ENCODE data around the gene USP8.

USP8 gene

GRCh38 chr15:50549326-50549725 lies 125.1 kb downstream of the USP8 start:
- Histone ChIP-seq H3K27ac (no peak overlapping the region), H3K27me3 (replicated peaks) (no peaks in the 10 kb centered on the region), H3K4me3 (ENCODE audit: low read depth, low read length) (no peak overlapping the region), H3K36me3 (replicated peaks) (no peaks in the 10 kb centered on the region)
- TF ChIP-seq CTCF (IDR thresholded peaks at IDR 0.05; ENCODE audit: low read depth, low read length, missing control alignments): no peak
- DNase-seq: no peak
- in situ Hi-C loops (cut with HindIII; ENCODE audit: low pct_ligation_motif_present, low sequenced_read_pairs): no loop called here

GRCh38 chr15:50552238-50552637 lies 128.0 kb downstream of the USP8 start:
- Histone ChIP-seq H3K27ac (no peak overlapping the region), H3K4me3 (ENCODE audit: low read depth, low read length) (no peak overlapping the region), H3K36me3 (replicated peaks) (no peaks in the 10 kb centered on the region), H3K27me3 (replicated peaks) (no peaks in the 10 kb centered on the region)
- no peak for TF ChIP-seq CTCF (IDR thresholded peaks at IDR 0.05; ENCODE audit: low read depth, low read length, missing control alignments)
- DNase-seq: no peak
- in situ Hi-C loops (cut with HindIII; ENCODE audit: low pct_ligation_motif_present, low sequenced_read_pairs): no loop called here

GRCh38 chr15:50556642-50557371 lies 132.6 kb downstream of the USP8 start:
- no peak for TF ChIP-seq CTCF (IDR thresholded peaks at IDR 0.05; ENCODE audit: low read depth, low read length, missing control alignments)
- in situ Hi-C loops (cut with HindIII; ENCODE audit: low pct_ligation_motif_present, low sequenced_read_pairs): no loop called here
- Histone ChIP-seq H3K27ac (no peak overlapping the region), H3K4me3 (ENCODE audit: low read depth, low read length) (no peak overlapping the region), H3K36me3 (replicated peaks) (peaks cover 7% of the 10 kb centered on the region), H3K27me3 (replicated peaks) (no peaks in the 10 kb centered on the region)
- DNase-seq: no peak

- Histone ChIP-seq H3K4me3 (ENCODE audit: low read depth, low read length) (no peak overlapping the region), H3K27me3 (replicated peaks) (no peaks in the 10 kb centered on the region), H3K27ac (no peak overlapping the region), H3K36me3 (replicated peaks) (peaks cover 13% of the 10 kb centered on the region)
- in situ Hi-C loops (cut with HindIII; ENCODE audit: low pct_ligation_motif_present, low sequenced_read_pairs): no loop called here
- TF ChIP-seq CTCF (IDR thresholded peaks at IDR 0.05; ENCODE audit: low read depth, low read length, missing control alignments): no peak
- no peak for DNase-seq
Measured at GRCh38 chr15:50558012-50558411, 133.8 kb downstream of the USP8 start.

- Histone ChIP-seq H3K4me3 (ENCODE audit: low read depth, low read length) (no peak overlapping the region), H3K27me3 (replicated peaks) (no peaks in the 10 kb centered on the region), H3K27ac (no peak overlapping the region), H3K36me3 (replicated peaks) (peaks cover 16% of the 10 kb centered on the region)
- in situ Hi-C loops (cut with HindIII; ENCODE audit: low pct_ligation_motif_present, low sequenced_read_pairs): no loop called here
- TF ChIP-seq CTCF (IDR thresholded peaks at IDR 0.05; ENCODE audit: low read depth, low read length, missing control alignments): no peak
- DNase-seq: no peak
Measured at GRCh38 chr15:50562735-50563640, 138.8 kb downstream of the USP8 start.
